ENCODE measurements around the gene CEP112.

The CEP112 gene

DNA sequence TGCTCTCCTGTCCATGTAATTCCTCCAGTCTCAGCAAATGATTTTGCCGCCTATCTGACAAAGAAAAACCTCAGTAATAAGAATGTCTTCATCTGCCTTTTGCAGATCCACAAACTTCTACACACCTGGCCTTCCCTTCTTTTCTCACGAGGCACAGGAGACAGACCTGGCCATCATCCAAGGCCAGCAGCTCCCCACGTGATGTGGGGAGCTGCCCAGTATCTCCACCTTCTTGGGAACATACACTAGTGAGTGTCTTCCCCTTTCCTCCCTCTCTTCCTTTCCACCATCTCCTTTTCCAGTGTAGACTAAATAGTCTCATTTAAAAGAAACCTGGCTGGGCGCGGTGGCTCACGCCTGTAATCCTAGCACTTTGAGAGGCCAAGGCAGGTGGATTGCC is 274.4 kb downstream of the CEP112 start:
- H3K4me3 ChIP-seq (ENCODE audit: insufficient read depth, low read length, poor library complexity, severe bottlenecking): no peak overlapping the region
- no peaks in the 10 kb centered on the region for H3K27me3 ChIP-seq (ENCODE audit: low read length)
- no peaks in the 10 kb centered on the region for H4K20me1 ChIP-seq (ENCODE audit: low read depth, low read length)
- H3K4me2 ChIP-seq (ENCODE audit: low read depth, low read length, poor library complexity, severe bottlenecking): no peak overlapping the region
- H3K36me3 ChIP-seq (ENCODE audit: low read length): no peaks in the 10 kb centered on the region
- no peak overlapping the region for H3K27ac ChIP-seq (ENCODE audit: low read depth, low read length)
- H3K79me2 ChIP-seq (ENCODE audit: insufficient read depth, low read length): no peaks in the 10 kb centered on the region
- no peaks in the 10 kb centered on the region for H3K9me2 ChIP-seq (replicated peaks; ENCODE audit: insufficient read depth, low read length)
- no peak overlapping the region for H3K9ac ChIP-seq (ENCODE audit: low read length)
- no peaks in the 10 kb centered on the region for H3K9me3 ChIP-seq (ENCODE audit: insufficient read depth, low read length)
- H2AFZ ChIP-seq (ENCODE audit: low read depth, low read length, severe bottlenecking): no peak overlapping the region
- no peaks in the 10 kb centered on the region for H3F3A ChIP-seq (ENCODE audit: insufficient read depth)
- no peak for TF ChIP-seq EZH2phosphoT487 (conservative IDR thresholded peaks at IDR 0.05; ENCODE audit: low read length)
- TF ChIP-seq, protein P1, sequence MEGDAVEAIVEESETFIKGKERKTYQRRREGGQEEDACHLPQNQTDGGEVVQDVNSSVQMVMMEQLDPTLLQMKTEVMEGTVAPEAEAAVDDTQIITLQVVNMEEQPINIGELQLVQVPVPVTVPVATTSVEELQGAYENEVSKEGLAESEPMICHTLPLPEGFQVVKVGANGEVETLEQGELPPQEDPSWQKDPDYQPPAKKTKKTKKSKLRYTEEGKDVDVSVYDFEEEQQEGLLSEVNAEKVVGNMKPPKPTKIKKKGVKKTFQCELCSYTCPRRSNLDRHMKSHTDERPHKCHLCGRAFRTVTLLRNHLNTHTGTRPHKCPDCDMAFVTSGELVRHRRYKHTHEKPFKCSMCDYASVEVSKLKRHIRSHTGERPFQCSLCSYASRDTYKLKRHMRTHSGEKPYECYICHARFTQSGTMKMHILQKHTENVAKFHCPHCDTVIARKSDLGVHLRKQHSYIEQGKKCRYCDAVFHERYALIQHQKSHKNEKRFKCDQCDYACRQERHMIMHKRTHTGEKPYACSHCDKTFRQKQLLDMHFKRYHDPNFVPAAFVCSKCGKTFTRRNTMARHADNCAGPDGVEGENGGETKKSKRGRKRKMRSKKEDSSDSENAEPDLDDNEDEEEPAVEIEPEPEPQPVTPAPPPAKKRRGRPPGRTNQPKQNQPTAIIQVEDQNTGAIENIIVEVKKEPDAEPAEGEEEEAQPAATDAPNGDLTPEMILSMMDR (IDR thresholded peaks at IDR 0.05; ENCODE audit: insufficient read depth, low read length, poor library complexity, severe bottlenecking): no peak

DNA sequence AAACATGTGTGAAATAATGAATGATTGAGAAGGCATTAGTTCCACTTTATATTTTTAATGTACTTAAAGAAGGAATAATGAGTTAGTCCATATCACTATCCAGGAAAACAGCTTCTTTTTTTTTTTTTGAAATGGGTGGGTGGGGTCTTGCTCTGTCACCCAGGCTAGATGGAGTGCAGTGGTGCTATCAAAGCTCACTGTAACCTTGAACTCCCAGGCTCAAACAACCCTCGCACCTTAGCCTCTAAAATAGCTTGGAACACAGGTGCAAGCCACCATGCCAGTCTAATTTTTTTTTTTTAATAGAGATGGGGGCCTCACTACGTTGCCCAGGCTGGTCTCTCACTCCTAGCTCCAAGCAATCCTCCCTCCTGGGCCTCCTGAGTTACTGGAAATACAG is 275.5 kb downstream of the CEP112 start:
- Histone ChIP-seq H3K9ac (ENCODE audit: low read length) (no peak overlapping the region), H4K20me1 (ENCODE audit: low read depth, low read length) (no peaks in the 10 kb centered on the region), H3K79me2 (ENCODE audit: insufficient read depth, low read length) (no peaks in the 10 kb centered on the region), H2AFZ (ENCODE audit: low read depth, low read length, severe bottlenecking) (no peak overlapping the region), H3F3A (ENCODE audit: insufficient read depth) (no peaks in the 10 kb centered on the region), H3K36me3 (ENCODE audit: low read length) (no peaks in the 10 kb centered on the region), H3K9me3 (ENCODE audit: insufficient read depth, low read length) (no peaks in the 10 kb centered on the region), H3K4me3 (ENCODE audit: insufficient read depth, low read length, poor library complexity, severe bottlenecking) (no peak overlapping the region), H3K27me3 (ENCODE audit: low read length) (no peaks in the 10 kb centered on the region), H3K9me2 (replicated peaks; ENCODE audit: insufficient read depth, low read length) (no peaks in the 10 kb centered on the region), H3K27ac (ENCODE audit: low read depth, low read length) (no peak overlapping the region), H3K4me2 (ENCODE audit: low read depth, low read length, poor library complexity, severe bottlenecking) (no peak overlapping the region)
- TF ChIP-seq, protein P1 (IDR thresholded peaks at IDR 0.05; ENCODE audit: insufficient read depth, low read length, poor library complexity, severe bottlenecking): no peak

DNA sequence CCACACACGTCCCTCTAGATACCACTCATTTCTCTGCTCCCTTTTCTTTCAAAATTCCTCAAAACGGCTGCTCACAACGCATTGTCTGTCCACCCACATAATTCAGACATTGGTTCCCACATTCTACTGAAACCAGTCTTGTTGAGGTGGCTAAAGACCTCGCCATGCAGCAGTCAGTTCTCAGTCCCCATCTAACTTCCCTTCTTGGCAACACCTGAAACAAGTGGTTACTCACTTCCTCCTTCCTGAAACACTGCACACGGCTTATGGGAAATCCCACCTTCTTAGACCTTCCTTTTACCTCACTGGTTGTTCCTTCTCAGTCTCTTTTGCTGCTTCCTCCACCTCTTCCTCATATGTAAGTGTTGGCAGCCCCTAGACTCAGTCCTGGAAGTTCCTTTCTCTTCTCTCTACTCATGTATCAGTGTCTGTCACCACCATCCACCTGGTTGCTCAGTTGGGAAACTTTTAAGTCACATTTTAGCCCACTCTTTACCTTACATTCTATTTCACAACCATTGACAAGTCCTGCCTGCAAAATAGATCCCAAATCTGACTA is 277.1 kb downstream of the CEP112 start:
- Histone ChIP-seq H3K4me2 (ENCODE audit: low read depth, low read length, poor library complexity, severe bottlenecking) (no peak overlapping the region), H3K79me2 (ENCODE audit: insufficient read depth, low read length) (no peaks in the 10 kb centered on the region), H3K4me3 (ENCODE audit: insufficient read depth, low read length, poor library complexity, severe bottlenecking) (no peak overlapping the region), H3K9me2 (replicated peaks; ENCODE audit: insufficient read depth, low read length) (no peaks in the 10 kb centered on the region), H2AFZ (ENCODE audit: low read depth, low read length, severe bottlenecking) (peak overlapping the region; percentile 49), H3K27me3 (ENCODE audit: low read length) (no peaks in the 10 kb centered on the region), H4K20me1 (ENCODE audit: low read depth, low read length) (no peaks in the 10 kb centered on the region), H3K36me3 (ENCODE audit: low read length) (no peaks in the 10 kb centered on the region), H3K9ac (ENCODE audit: low read length) (no peak overlapping the region), H3K27ac (ENCODE audit: low read depth, low read length) (no peak overlapping the region), H3F3A (ENCODE audit: insufficient read depth) (no peaks in the 10 kb centered on the region), H3K9me3 (ENCODE audit: insufficient read depth, low read length) (peaks cover 4% of the 10 kb centered on the region; the same call in 1 of the 2 replicates)
- TF ChIP-seq, protein P1 (IDR thresholded peaks at IDR 0.05; ENCODE audit: insufficient read depth, low read length, poor library complexity, severe bottlenecking): no peak
- TF ChIP-seq EZH2phosphoT487 (conservative IDR thresholded peaks at IDR 0.05; ENCODE audit: low read length): no peak

Data from SU-DHL-6 (cell line).